ENCODE measurements around the gene CR1. TPM values are rescaled to one million over a fixed set of nuclear protein-coding genes. Genes with fewer than 3 reads are reported as not detected.

The CR1 gene
- polyA plus RNA-seq, 1 donor (not counting 4 experiments of a cell fraction or from before 2014, with no cell fraction given) = 0.09 TPM

GRCh38 chr1:207626972-207627337, 131.0 kb downstream of the CR1 start:
- Histone ChIP-seq H3K9me1 (ENCODE audit: control insufficient read depth, extremely low read depth, insufficient read depth, low read length) (no peaks in the 10 kb centered on the region), H3K4me3 (ENCODE audit: control insufficient read depth in 2 of 3, extremely low read depth in 1 of 3, insufficient read depth in 2 of 3, low read depth in 1 of 3, low read length in 3 of 3) (no peak overlapping the region), H4K20me1 (ENCODE audit: control insufficient read depth, extremely low read depth, insufficient read depth, low read length) (no peaks in the 10 kb centered on the region), H3K27me3 (ENCODE audit: control insufficient read depth, extremely low read depth, insufficient read depth, low read length) (no peaks in the 10 kb centered on the region), H2AFZ (ENCODE audit: control insufficient read depth, low read length) (no peak overlapping the region), H3K27ac (ENCODE audit: control insufficient read depth, insufficient read depth, low read length) (no peak overlapping the region), H3K79me2 (ENCODE audit: control insufficient read depth, insufficient read depth, low read length) (no peaks in the 10 kb centered on the region), H3K4me2 (ENCODE audit: control insufficient read depth, extremely low read depth, insufficient read depth, low read depth, low read length) (no peak overlapping the region), H3K4me1 (ENCODE audit: control insufficient read depth, extremely low read depth, insufficient read depth, low read length) (peaks cover 6% of the 10 kb centered on the region), H3K9me3 (ENCODE audit: control insufficient read depth, low read depth, low read length) (no peaks in the 10 kb centered on the region), H3K9ac (ENCODE audit: control insufficient read depth, extremely low read depth, insufficient read depth, low read length) (no peak overlapping the region), H3K36me3 (ENCODE audit: control insufficient read depth in 2 of 2, extremely low read depth in 1 of 2, insufficient read depth in 2 of 2, low read length in 2 of 2) (no peaks in the 10 kb centered on the region)
- dilution Hi-C loops (cut with MboI; ENCODE audit: extremely low pct_ligation_motif_present, low sequenced_read_pairs) = no loop called here
- no peak for TF ChIP-seq CTCF (optimal IDR thresholded peaks at IDR 0.05 in 1 of 3, IDR thresholded peaks at IDR 0.05 in 1 of 3, conservative IDR thresholded peaks at IDR 0.05 in 1 of 3; ENCODE audit: extremely low read depth in 1 of 3, insufficient read depth in 2 of 3, low read length in 3 of 3)
- TF ChIP-seq EZH2 (IDR thresholded peaks at IDR 0.05; ENCODE audit: low read length) = no peak
- no peak for DNase-seq (ENCODE audit: low read depth, low spot score)
- no peak for FAIRE-seq

GRCh38 chr1:207627496-207627895, 131.5 kb downstream of the CR1 start:
- no peaks in the 10 kb centered on the region for H3K9me3 ChIP-seq (ENCODE audit: control insufficient read depth, low read depth, low read length)
- dilution Hi-C loops (cut with MboI; ENCODE audit: extremely low pct_ligation_motif_present, low sequenced_read_pairs) = no loop called here
- H3K36me3 ChIP-seq (ENCODE audit: control insufficient read depth in 2 of 2, extremely low read depth in 1 of 2, insufficient read depth in 2 of 2, low read length in 2 of 2) = no peaks in the 10 kb centered on the region
- H3K4me3 ChIP-seq (ENCODE audit: control insufficient read depth in 2 of 3, extremely low read depth in 1 of 3, insufficient read depth in 2 of 3, low read depth in 1 of 3, low read length in 3 of 3) = no peak overlapping the region
- H3K9ac ChIP-seq (ENCODE audit: control insufficient read depth, extremely low read depth, insufficient read depth, low read length) = no peak overlapping the region
- TF ChIP-seq CTCF (optimal IDR thresholded peaks at IDR 0.05 in 1 of 3, IDR thresholded peaks at IDR 0.05 in 1 of 3, conservative IDR thresholded peaks at IDR 0.05 in 1 of 3; ENCODE audit: extremely low read depth in 1 of 3, insufficient read depth in 2 of 3, low read length in 3 of 3) = no peak
- no peak for TF ChIP-seq EZH2 (IDR thresholded peaks at IDR 0.05; ENCODE audit: low read length)
- DNase-seq (ENCODE audit: low read depth, low spot score) (no peak), FAIRE-seq (no peak)
- peaks cover 6% of the 10 kb centered on the region for H3K4me1 ChIP-seq (ENCODE audit: control insufficient read depth, extremely low read depth, insufficient read depth, low read length)
- H2AFZ ChIP-seq (ENCODE audit: control insufficient read depth, low read length) = no peak overlapping the region
- H3K27me3 ChIP-seq (ENCODE audit: control insufficient read depth, extremely low read depth, insufficient read depth, low read length) = no peaks in the 10 kb centered on the region
- H3K27ac ChIP-seq (ENCODE audit: control insufficient read depth, insufficient read depth, low read length) = no peak overlapping the region
- H3K9me1 ChIP-seq (ENCODE audit: control insufficient read depth, extremely low read depth, insufficient read depth, low read length) = no peaks in the 10 kb centered on the region
- no peak overlapping the region for H3K4me2 ChIP-seq (ENCODE audit: control insufficient read depth, extremely low read depth, insufficient read depth, low read depth, low read length)
- no peaks in the 10 kb centered on the region for H3K79me2 ChIP-seq (ENCODE audit: control insufficient read depth, insufficient read depth, low read length)
- no peaks in the 10 kb centered on the region for H4K20me1 ChIP-seq (ENCODE audit: control insufficient read depth, extremely low read depth, insufficient read depth, low read length)

All from keratinocyte (primary cell).